ENCODE results near the gene FCSK.
"Not testable (repeated sequence)": the region's sequence is repeated elsewhere in the genome, so short reads cannot be mapped to it uniquely, and the experiment has no call there.

FCSK gene

GRCh38 chr16:70442344-70442743, 12.1 kb upstream of the FCSK start:
- peaks cover 20% of the 10 kb centered on the region for H3K4me1 ChIP-seq (ENCODE audit: insufficient read depth, low read length)
- WGBS, result 98% methylated on average over 7 of the region's 7 CpGs

DNA sequence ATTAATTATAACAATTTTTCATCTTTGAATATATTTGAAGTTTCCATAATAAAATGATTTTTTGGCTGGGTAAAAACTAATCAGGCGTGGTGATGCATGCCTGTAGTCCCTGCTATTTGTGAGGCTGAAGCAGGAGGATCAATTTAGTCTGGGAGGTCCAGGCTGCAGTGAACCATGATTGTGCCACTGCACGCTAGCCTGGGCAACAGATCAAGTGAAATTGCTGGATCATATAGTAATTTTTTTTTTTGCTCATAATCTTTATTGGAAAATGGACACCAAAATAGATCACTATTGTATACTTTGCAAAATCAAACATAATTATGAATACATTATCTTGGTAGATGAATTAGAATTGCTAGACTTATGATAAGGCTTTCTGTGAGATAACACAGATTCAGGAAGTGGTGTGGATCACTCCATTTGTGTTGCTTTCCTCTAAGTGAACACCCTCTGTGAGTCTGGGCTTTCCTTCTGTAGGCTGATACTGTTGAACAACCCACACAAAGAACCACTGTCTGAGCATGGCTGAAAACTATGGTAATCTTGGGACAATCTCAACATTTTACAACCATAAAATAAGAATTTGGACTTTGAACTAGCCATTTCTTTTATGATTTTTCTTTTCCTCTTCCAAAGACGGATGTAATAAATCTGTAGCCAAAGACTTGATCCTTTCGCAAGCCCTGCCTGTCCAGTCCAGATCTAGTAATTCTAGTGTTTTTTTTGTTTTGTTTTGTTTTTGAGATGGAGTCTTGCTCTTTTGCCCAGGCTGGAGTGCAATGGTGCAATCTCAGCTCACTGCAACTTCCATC, 9.9 kb upstream of the FCSK start:
- Histone ChIP-seq H3K4me1 (ENCODE audit: insufficient read depth, low read length) (peaks cover 14% of the 10 kb centered on the region), H3K36me3 (ENCODE audit: insufficient read depth, low read length) (no peaks in the 10 kb centered on the region), H3K4me3 (ENCODE audit: low read length) (no peak overlapping the region), H3K9ac (ENCODE audit: low read depth, low read length) (no peak overlapping the region), H3K27me3 (ENCODE audit: insufficient read depth, low read length) (no peaks in the 10 kb centered on the region), H3K9me3 (ENCODE audit: insufficient read depth, low read depth, low read length) (no peaks in the 10 kb centered on the region), H3K27ac (ENCODE audit: low read depth, low read length) (no peak overlapping the region)
- WGBS, result 95% methylated on average over 4 of the region's 4 CpGs

More at GRCh38 chr16:70442344-70442743, 12.1 kb upstream of the FCSK start:
- H3K9me3 ChIP-seq (ENCODE audit: insufficient read depth, low read depth, low read length), result no peaks in the 10 kb centered on the region
- no peaks in the 10 kb centered on the region for H3K36me3 ChIP-seq (ENCODE audit: insufficient read depth, low read length)
- no peak overlapping the region for H3K9ac ChIP-seq (ENCODE audit: low read depth, low read length)
- no peaks in the 10 kb centered on the region for H3K27me3 ChIP-seq (ENCODE audit: insufficient read depth, low read length)
- no peak overlapping the region for H3K4me3 ChIP-seq (ENCODE audit: low read length)
- no peak overlapping the region for H3K27ac ChIP-seq (ENCODE audit: low read depth, low read length)

DNA sequence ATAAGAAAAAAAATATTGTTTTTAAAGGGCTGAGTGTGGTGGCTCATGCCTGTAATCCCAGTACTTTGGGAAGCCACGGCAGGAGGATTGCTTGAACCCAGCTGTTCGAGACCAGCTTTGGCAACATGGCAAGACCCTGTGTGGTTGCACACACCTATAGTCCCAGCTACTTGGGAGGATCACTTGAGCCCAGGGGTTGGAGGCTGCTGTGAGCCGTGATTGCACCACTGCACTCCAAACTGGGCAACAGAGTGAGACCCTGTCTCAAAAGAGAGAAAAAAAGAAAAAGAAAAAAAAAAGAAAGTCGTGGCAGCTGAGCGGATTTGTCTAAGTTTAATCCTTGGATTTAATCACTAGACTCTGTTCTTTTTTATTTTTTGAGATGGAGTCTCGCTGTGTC, 6.3 kb upstream of the FCSK start:
- Histone ChIP-seq H3K27me3 (ENCODE audit: insufficient read depth, low read length) (no peaks in the 10 kb centered on the region), H3K4me1 (ENCODE audit: insufficient read depth, low read length) (peaks cover 8% of the 10 kb centered on the region; the same call in 1 of the 2 replicates), H3K36me3 (ENCODE audit: insufficient read depth, low read length) (no peaks in the 10 kb centered on the region), H3K4me3 (ENCODE audit: low read length) (no peak overlapping the region), H3K27ac (ENCODE audit: low read depth, low read length) (no peak overlapping the region), H3K9ac (ENCODE audit: low read depth, low read length) (no peak overlapping the region), H3K9me3 (ENCODE audit: insufficient read depth, low read depth, low read length) (no peaks in the 10 kb centered on the region)
- 97% methylated on average over 6 of the region's 6 CpGs for WGBS

GRCh38 chr16:70450142-70451003, 4.0 kb upstream of the FCSK start:
- WGBS, result 96% methylated on average over 35 of the region's 37 CpGs
- H3K27ac ChIP-seq (ENCODE audit: low read depth, low read length); H3K27me3 ChIP-seq (ENCODE audit: insufficient read depth, low read length); H3K36me3 ChIP-seq (ENCODE audit: insufficient read depth, low read length); H3K9me3 ChIP-seq (ENCODE audit: insufficient read depth, low read depth, low read length); H3K9ac ChIP-seq (ENCODE audit: low read depth, low read length); H3K4me3 ChIP-seq (ENCODE audit: low read length); H3K4me1 ChIP-seq (ENCODE audit: insufficient read depth, low read length): not testable (repeated sequence)

- H3K27ac ChIP-seq (ENCODE audit: low read depth, low read length); H3K36me3 ChIP-seq (ENCODE audit: insufficient read depth, low read length); H3K4me3 ChIP-seq (ENCODE audit: low read length); H3K9ac ChIP-seq (ENCODE audit: low read depth, low read length); H3K4me1 ChIP-seq (ENCODE audit: insufficient read depth, low read length); H3K27me3 ChIP-seq (ENCODE audit: insufficient read depth, low read length); H3K9me3 ChIP-seq (ENCODE audit: insufficient read depth, low read depth, low read length): not testable (repeated sequence)
- 95% methylated on average over 24 of the region's 25 CpGs for WGBS
These were observed 3.4 kb upstream of the FCSK start for GRCh38 chr16:70451004-70451340.

DNA sequence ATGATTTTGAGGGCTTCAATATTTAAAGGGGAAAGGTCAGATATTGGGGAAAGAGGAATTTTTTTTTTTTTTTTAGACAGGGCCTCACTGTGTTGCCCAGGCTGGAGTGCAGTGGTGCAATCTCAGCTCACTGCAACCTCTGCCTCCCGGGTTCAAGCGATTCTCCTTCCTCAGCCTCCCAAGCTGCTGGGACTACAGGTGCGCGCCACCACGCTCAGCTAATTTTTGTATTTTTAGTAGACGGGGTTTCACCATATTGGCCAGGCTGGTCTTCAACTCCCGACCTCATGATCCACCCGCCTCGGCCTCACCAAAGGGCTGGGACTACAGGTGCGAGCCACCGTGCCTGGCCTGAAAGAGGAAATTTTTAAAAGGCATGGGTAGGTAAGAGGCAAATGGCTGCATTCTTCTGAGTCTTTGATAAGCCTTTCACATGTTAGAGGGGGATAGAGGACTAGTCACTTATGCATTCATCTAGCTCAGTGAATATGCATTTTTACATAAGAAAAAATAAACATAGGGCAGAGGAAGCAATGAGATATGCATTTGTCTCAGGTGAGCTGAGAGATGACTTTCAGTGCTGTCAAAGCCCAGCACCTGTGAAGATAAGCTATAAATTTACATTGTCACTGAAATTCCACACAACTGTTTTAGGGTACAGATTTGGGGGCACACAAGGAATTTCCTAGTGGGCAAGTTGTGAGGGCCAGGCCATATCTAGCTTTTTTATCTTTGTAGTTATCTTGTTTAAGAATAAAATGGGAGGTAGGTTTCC, 1.1 kb upstream of the FCSK start:
- Histone ChIP-seq H3K4me1 (ENCODE audit: insufficient read depth, low read length) (no peaks in the 10 kb centered on the region), H3K27me3 (ENCODE audit: insufficient read depth, low read length) (no peaks in the 10 kb centered on the region), H3K36me3 (ENCODE audit: insufficient read depth, low read length) (no peaks in the 10 kb centered on the region), H3K27ac (ENCODE audit: low read depth, low read length) (peak overlapping the region; percentile 98; the same call in 1 of the 2 replicates), H3K9ac (ENCODE audit: low read depth, low read length) (peak overlapping the region; percentile 98; the same call in 1 of the 2 replicates), H3K4me3 (ENCODE audit: low read length) (peak overlapping the region; percentile 84), H3K9me3 (ENCODE audit: insufficient read depth, low read depth, low read length) (no peaks in the 10 kb centered on the region)
- WGBS, result 92% methylated on average over 11 of the region's 11 CpGs

DNA sequence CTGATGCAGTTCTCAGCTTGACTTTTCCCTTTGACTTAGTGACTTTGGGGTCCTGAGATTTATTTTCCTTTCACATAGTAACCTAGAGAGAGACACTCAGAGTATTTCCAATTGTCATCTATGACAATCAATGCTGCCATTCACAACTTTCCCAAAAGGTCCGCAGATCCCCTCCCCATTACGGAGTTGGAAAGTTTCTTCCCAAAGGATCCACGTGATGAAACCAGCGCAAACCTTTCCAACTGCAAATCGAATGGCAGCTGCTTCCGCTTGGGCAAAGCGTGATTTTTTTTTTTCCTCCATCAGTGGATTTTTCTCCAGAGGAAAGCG, 538 bp upstream of the FCSK start:
- H3K9me3 ChIP-seq (ENCODE audit: insufficient read depth, low read depth, low read length), result no peaks in the 10 kb centered on the region
- no peaks in the 10 kb centered on the region for H3K36me3 ChIP-seq (ENCODE audit: insufficient read depth, low read length)
- no peaks in the 10 kb centered on the region for H3K27me3 ChIP-seq (ENCODE audit: insufficient read depth, low read length)
- H3K4me3 ChIP-seq (ENCODE audit: low read length), result peak overlapping the region; percentile 84
- WGBS, result under 1% methylated on average over 8 of the region's 8 CpGs
- H3K9ac ChIP-seq (ENCODE audit: low read depth, low read length), result peak overlapping the region; percentile 98
- peak overlapping the region; percentile 98 for H3K27ac ChIP-seq (ENCODE audit: low read depth, low read length)
- H3K4me1 ChIP-seq (ENCODE audit: insufficient read depth, low read length), result no peaks in the 10 kb centered on the region

DNA sequence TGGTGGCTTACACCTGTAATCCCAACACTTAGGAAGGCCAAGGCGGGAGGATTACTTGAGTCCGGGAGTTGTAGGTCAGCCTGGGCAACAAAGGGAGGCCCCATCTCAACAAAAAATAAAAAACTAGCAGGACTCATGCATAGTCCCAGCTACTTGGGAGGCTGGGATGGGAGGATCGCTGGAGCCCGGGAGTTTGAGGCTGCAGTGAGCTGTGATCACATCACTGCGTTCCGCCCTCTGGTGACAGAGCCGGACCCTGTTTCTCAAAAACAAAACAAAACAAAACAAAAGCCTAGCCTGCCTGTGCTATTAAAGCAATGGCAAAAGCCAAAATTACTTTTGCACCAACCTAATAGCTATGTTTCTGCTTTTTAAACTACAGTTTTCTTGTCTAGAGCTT, 1.5 kb downstream of the FCSK start:
- no peaks in the 10 kb centered on the region for H3K4me1 ChIP-seq (ENCODE audit: insufficient read depth, low read length)
- H3K27ac ChIP-seq (ENCODE audit: low read depth, low read length), result no peak overlapping the region
- H3K4me3 ChIP-seq (ENCODE audit: low read length), result no peak overlapping the region
- WGBS, result 97% methylated on average over 7 of the region's 7 CpGs
- H3K9ac ChIP-seq (ENCODE audit: low read depth, low read length), result no peak overlapping the region
- no peaks in the 10 kb centered on the region for H3K36me3 ChIP-seq (ENCODE audit: insufficient read depth, low read length)
- no peaks in the 10 kb centered on the region for H3K9me3 ChIP-seq (ENCODE audit: insufficient read depth, low read depth, low read length)
- no peaks in the 10 kb centered on the region for H3K27me3 ChIP-seq (ENCODE audit: insufficient read depth, low read length)

GRCh38 chr16:70457446-70458166, 3.2 kb downstream of the FCSK start:
- no peak overlapping the region for H3K9ac ChIP-seq (ENCODE audit: low read depth, low read length)
- H3K9me3 ChIP-seq (ENCODE audit: insufficient read depth, low read depth, low read length), result no peaks in the 10 kb centered on the region
- WGBS, result 85% methylated on average over 5 of the region's 5 CpGs
- no peaks in the 10 kb centered on the region for H3K4me1 ChIP-seq (ENCODE audit: insufficient read depth, low read length)
- H3K27me3 ChIP-seq (ENCODE audit: insufficient read depth, low read length), result no peaks in the 10 kb centered on the region
- no peaks in the 10 kb centered on the region for H3K36me3 ChIP-seq (ENCODE audit: insufficient read depth, low read length)
- H3K4me3 ChIP-seq (ENCODE audit: low read length), result no peak overlapping the region
- no peak overlapping the region for H3K27ac ChIP-seq (ENCODE audit: low read depth, low read length)

DNA sequence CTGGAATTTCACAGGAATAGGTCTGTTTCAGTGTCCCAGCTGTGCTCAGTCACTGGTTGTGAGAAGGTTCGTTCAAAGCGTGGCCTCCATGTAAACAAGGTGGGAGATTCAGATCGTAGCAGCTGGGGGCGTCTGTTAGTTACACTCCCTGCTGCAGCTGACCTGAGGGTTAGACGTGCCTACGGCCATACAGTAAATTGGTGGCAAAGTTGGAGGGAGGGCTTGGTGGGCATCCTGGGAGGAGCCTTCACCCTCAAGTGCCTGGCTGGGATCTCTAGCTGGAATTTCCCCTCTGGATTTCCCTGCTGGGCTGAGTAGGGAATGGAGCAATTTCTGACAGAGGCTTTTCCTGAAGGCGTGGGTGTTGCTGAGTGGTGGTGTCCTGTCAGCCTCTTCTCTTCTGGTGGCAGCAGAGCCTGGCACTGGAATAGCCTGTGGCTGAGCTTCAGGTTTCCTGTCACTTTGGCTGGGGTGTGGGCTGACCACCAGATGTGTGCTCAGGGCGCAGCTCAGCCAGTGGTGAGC, 6.4 kb downstream of the FCSK start:
- no peaks in the 10 kb centered on the region for H3K36me3 ChIP-seq (ENCODE audit: insufficient read depth, low read length)
- H3K27me3 ChIP-seq (ENCODE audit: insufficient read depth, low read length), result no peaks in the 10 kb centered on the region
- H3K4me1 ChIP-seq (ENCODE audit: insufficient read depth, low read length), result no peaks in the 10 kb centered on the region
- no peaks in the 10 kb centered on the region for H3K9me3 ChIP-seq (ENCODE audit: insufficient read depth, low read depth, low read length)
- no peak overlapping the region for H3K9ac ChIP-seq (ENCODE audit: low read depth, low read length)
- H3K4me3 ChIP-seq (ENCODE audit: low read length), result no peak overlapping the region
- no peak overlapping the region for H3K27ac ChIP-seq (ENCODE audit: low read depth, low read length)
- WGBS, result 72% methylated on average over 8 of the region's 8 CpGs
